Fibroblast of villous mesenchyme (primary cell): ENCODE results near the gene KRT13. TPM values are rescaled to one million over a fixed set of nuclear protein-coding genes. Genes with fewer than 3 reads are reported as not detected.
"Not testable (repeated sequence)": the region's sequence is repeated elsewhere in the genome, so short reads cannot be mapped to it uniquely, and the experiment has no call there.

ENCODE experiments used
- DNase-seq: peaks from one replicate; pipeline ENCODE4 v3.0.0-alpha.2; 2010; ENCODE audit warnings: low read depth
- H3K4me3 ChIP-seq: 2 replicates; pipeline ENCODE4 v1.5.1; 2011; ENCODE audit warnings: low read depth, mild to moderate bottlenecking, low read length
- total RNA-seq: library from RNA; depleted of rRNA; stranded (reverse); fragments of >200 nt; gene quantifications from 2 replicates; pipeline ENCODE4 v1.2.3, GENCODE V29; 2012
- TF ChIP-seq, protein P1 (sequence below): IDR thresholded peaks from 2 replicates; pipeline ENCODE4 v1.5.1; 2012; ENCODE audit warnings: low read depth, mild to moderate bottlenecking, low read length; ENCODE audit not compliant: insufficient read depth

Gene KRT13
- total RNA-seq, 1 donor = not detected

GRCh38 chr17:41544491-41544892 is 39.1 kb upstream of the KRT13 start:
- no peak for DNase-seq
- TF ChIP-seq, protein P1, sequence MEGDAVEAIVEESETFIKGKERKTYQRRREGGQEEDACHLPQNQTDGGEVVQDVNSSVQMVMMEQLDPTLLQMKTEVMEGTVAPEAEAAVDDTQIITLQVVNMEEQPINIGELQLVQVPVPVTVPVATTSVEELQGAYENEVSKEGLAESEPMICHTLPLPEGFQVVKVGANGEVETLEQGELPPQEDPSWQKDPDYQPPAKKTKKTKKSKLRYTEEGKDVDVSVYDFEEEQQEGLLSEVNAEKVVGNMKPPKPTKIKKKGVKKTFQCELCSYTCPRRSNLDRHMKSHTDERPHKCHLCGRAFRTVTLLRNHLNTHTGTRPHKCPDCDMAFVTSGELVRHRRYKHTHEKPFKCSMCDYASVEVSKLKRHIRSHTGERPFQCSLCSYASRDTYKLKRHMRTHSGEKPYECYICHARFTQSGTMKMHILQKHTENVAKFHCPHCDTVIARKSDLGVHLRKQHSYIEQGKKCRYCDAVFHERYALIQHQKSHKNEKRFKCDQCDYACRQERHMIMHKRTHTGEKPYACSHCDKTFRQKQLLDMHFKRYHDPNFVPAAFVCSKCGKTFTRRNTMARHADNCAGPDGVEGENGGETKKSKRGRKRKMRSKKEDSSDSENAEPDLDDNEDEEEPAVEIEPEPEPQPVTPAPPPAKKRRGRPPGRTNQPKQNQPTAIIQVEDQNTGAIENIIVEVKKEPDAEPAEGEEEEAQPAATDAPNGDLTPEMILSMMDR = no peak
- H3K4me3 ChIP-seq = no peak overlapping the region

GRCh38 chr17:41542786-41543185 is 37.4 kb upstream of the KRT13 start:
- not testable (repeated sequence) for H3K4me3 ChIP-seq, DNase-seq

DNA sequence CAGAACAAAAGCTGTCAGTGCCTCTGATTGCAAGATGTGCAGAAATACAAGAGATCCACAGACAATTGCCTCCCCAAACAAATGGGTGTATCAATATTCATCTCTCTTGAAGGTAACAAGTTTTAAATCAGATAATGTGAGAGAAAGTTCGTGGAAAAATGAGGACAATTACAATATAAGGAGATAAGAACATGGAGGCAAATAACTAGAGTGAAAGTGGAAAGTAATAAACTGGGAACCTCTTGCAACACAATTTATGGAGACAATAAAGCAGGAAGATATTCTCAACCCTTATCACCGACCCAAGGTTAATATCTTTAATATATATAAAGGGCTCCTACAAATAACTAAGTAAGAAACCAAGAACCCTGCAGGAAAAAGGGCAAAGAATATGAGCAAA is 36.9 kb upstream of the KRT13 start:
- H3K4me3 ChIP-seq = no peak overlapping the region
- DNase-seq = peak; percentile 10
- TF ChIP-seq, protein P1 = no peak

GRCh38 chr17:41540921-41541625 is 35.7 kb upstream of the KRT13 start:
- no peak for DNase-seq

DNA sequence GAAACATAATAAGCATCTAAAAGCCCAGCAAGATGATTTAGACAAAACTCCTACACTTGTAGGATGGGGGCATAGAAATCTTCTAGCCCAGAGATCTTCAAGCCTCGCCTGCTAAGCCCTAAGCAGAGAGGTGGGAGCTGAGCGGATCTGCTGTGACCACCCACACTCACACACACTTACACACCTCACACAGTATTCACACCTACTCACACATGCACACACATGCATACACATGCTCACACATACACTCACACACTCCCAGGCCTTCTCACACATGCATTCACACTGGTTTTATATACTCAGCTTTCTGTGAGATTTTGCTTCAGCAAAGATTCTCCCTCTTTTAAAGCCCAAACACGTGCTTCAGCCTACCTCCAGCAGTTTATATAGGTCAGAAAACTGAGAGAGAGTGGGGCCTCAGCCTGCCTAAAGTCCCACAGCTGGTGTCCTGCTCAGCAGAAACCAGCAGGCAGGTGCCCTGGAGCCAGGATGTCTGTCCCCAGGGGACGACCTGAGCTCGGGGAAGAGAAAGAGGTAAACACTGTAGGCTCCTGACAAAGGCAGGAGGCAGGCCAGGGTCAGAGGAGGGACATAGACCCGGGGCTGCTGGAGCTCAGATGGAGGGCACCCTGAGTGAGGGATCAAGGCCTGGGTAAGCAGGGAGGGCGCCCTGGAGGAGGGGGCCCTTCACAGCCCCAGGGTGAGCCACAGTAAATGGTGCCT is 34.7 kb upstream of the KRT13 start:
- H3K4me3 ChIP-seq = no peak overlapping the region
- no peak for DNase-seq
- TF ChIP-seq, protein P1 = no peak

More at GRCh38 chr17:41540921-41541625, 35.7 kb upstream of the KRT13 start:
- TF ChIP-seq, protein P1 = no peak
- H3K4me3 ChIP-seq = no peak overlapping the region

- H3K4me3 ChIP-seq = no peak overlapping the region
- TF ChIP-seq, protein P1 = no peak
- peak; percentile 12 for DNase-seq
Measured at GRCh38 chr17:41539071-41539492, 33.7 kb upstream of the KRT13 start.

DNA sequence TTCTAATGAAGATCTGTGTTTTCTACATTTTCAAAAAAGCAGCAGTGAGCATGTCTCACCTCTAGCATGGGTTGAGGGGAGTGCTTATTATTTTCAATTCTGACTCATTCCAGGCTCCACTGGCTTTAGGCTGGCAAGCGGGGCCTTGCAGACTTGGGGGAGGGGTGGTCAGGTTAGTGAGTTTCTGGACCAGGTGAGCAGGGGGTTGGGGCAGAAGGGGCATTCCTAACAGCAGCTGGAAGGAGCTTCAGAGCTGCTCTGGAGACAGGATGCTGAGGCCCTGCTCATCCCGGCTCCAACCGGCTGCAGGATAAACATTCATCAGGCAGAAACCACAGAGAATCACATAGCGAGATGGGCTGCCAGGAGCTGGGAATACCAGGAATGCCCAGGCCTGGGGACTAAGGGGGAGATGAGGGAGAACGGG is 33.2 kb upstream of the KRT13 start:
- DNase-seq = peak; percentile 32

More for the DNA sequence above, 33.2 kb upstream of the KRT13 start:
- H3K4me3 ChIP-seq = no peak overlapping the region
- TF ChIP-seq, protein P1 = no peak
